T-cell (primary cell): ENCODE results near the gene DSCAML1. TPM values are rescaled to one million over a fixed set of nuclear protein-coding genes. Genes with fewer than 3 reads are reported as not detected.

Experiments
- ATAC-seq, 4 experiments: fragments of 200-7000 bp in 3 of 4; fragments of 150-1000 bp in 1 of 4; cut with Tn5 transposase; replicated peaks in 1 of 4; 1 replicate in 3 of 4; 2 replicates in 1 of 4; pipeline ENCODE4 v1.10.0; 2021; ENCODE audit warnings: moderate library complexity in 3 of 4, mild to moderate bottlenecking in 2 of 4, moderate number of reproducible peaks in 1 of 4
- CTCF ChIA-PET, 2 donors: fragments of 300-600 bp; sonication (Branson Sonifier 250); formaldehyde crosslinking; loops; one replicate each; lab custom pipeline; 2022; ENCODE audit warnings: antibody characterized with exemption in 2 of 2; lab: Charles Lee
- POLR2A ChIA-PET, 2 donors: fragments of 300-600 bp; sonication (Branson Sonifier 250); formaldehyde crosslinking; loops; one replicate each; lab custom pipeline; 2022; ENCODE audit warnings: antibody characterized with exemption in 2 of 2; lab: Charles Lee
- DNase-seq, 35 experiments: peaks; one replicate each; pipeline versions ENCODE4 v3.0.0 to v3.0.0-alpha.2; 2013 to 2023
- H3K27ac ChIP-seq: one replicate; pipeline ENCODE4 v1.5.1; 2013; ENCODE audit warnings: low read length
- H3K27me3 ChIP-seq, 2 experiments: replicated peaks in 1 of 2; 1 replicate in 1 of 2; 2 replicates in 1 of 2; pipeline versions ENCODE4 v1.6.1 to v1.7.0; 2013; ENCODE audit warnings: low read length in 1 of 2, mixed read lengths in 1 of 2; ENCODE audit not compliant: control insufficient read depth in 2 of 2, insufficient read depth in 2 of 2; ENCODE audit errors: extremely low read depth in 1 of 2
- H3K36me3 ChIP-seq, 2 donors: 1 replicate in 1 of 2; 2 replicates in 1 of 2; pipeline versions ENCODE4 v1.6.1 to v1.7.0; 2013; ENCODE audit warnings: low read length in 1 of 2; ENCODE audit not compliant: control insufficient read depth in 2 of 2, insufficient read depth in 1 of 2; ENCODE audit errors: extremely low read depth in 1 of 2
- H3K4me1 ChIP-seq, 2 experiments: 1 replicate in 1 of 2; 2 replicates in 1 of 2; pipeline versions ENCODE4 v1.6.1 to v1.7.0; 2013; ENCODE audit warnings: low read length in 2 of 2, mixed read lengths in 1 of 2; ENCODE audit not compliant: insufficient read depth in 2 of 2, control insufficient read depth in 1 of 2; ENCODE audit errors: extremely low read depth in 1 of 2
- H3K4me3 ChIP-seq, 2 donors: 1 replicate in 1 of 2; 2 replicates in 1 of 2; pipeline versions ENCODE4 v1.5.1 to v1.7.0; 2013; ENCODE audit warnings: mild to moderate bottlenecking in 2 of 2, low read length in 1 of 2, moderate library complexity in 1 of 2; ENCODE audit not compliant: control insufficient read depth in 1 of 2; ENCODE audit errors: extremely low read depth in 1 of 2
- H3K9me3 ChIP-seq: 2 replicates; pipeline ENCODE4 v1.7.0; 2013
- H3K27ac Mint-ChIP-seq, 2 donors: one replicate each; pipeline ENCODE4 v1.8.0; 2020 to 2021; ENCODE audit warnings: mild to moderate bottlenecking in 2 of 2, mixed read lengths in 2 of 2
- H3K27me3 Mint-ChIP-seq, 2 donors: one replicate each; pipeline ENCODE4 v1.8.0; 2021 to 2022; ENCODE audit warnings: mixed read lengths in 2 of 2
- H3K36me3 Mint-ChIP-seq: one replicate; pipeline ENCODE4 v1.8.0; 2021; ENCODE audit warnings: mixed read lengths
- H3K4me1 Mint-ChIP-seq, 3 donors: one replicate each; pipeline ENCODE4 v1.8.0; 2020 to 2022; ENCODE audit warnings: mixed read lengths in 3 of 3, mild to moderate bottlenecking in 1 of 3
- H3K4me3 Mint-ChIP-seq, 3 donors: one replicate each; pipeline ENCODE4 v1.8.0; 2020 to 2022; ENCODE audit warnings: mild to moderate bottlenecking in 3 of 3, mixed read lengths in 3 of 3, moderate library complexity in 3 of 3
- H3K9me3 Mint-ChIP-seq, 3 donors: one replicate each; pipeline ENCODE4 v1.8.0; 2020 to 2022; ENCODE audit warnings: mixed read lengths in 3 of 3
- WGBS: methylation state at CpG from one replicate; pipeline ENCODE4 v1.1.5; 2013; ENCODE audit warnings: missing lambda C conversion rate; ENCODE audit not compliant: insufficient coverage; 5-methylcytosine and 5-hydroxymethylcytosine counted together
- total RNA-seq, 35 experiments: library from RNA in 6 of 35; stranded (reverse) in 6 of 35; fragments of 120-200 nt in 1 of 35; gene quantifications; one replicate each; pipeline versions ENCODE4 v1.2.1 to v1.2.4 and lab custom pipeline; 2013 to 2026

DSCAML1 gene
- total RNA-seq, 5 donors from 2014 or later (not counting 1 experiment from before 2014, with no cell fraction given): 0.15 to 2.4 (median 0.96) TPM

DNA sequence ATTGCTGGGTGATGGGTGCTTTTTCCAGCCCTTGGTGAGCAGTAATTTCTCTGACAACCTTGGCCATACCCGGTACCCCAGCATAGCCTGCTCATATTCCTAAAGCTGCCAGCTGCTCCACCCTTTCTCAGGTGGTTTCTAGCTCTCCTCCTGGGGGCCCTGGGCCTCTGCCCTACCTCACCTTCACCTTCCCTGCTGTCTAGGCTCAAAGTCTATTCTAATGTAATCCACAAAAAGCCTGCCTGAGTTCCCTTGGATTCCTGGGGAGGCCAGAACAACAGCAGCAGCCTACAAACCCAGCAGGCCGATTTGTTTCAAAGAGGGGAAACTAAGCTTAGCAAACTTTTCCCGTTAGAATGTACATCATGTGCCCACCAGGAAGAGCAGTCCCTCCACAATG, 117.6 kb downstream of the DSCAML1 start:
- POLR2A ChIA-PET: no interaction called here
- peaks cover 0 to 5% of the 10 kb centered on the region in 2 experiments for H3K4me1 ChIP-seq
- no peak overlapping the region for H3K4me3 ChIP-seq
- no peak for ATAC-seq
- no peaks in the 10 kb centered on the region for H3K36me3 ChIP-seq
- Mint-ChIP-seq H3K36me3 (no peaks in the 10 kb centered on the region), H3K9me3 (no peaks in the 10 kb centered on the region), H3K27me3 (peaks cover 9 to 15% of the 10 kb centered on the region in 2 donors), H3K27ac (no peak overlapping the region), H3K4me3 (no peak overlapping the region), H3K4me1 (peaks cover 0 to 7% (median 5%) of the 10 kb centered on the region in 3 donors)
- CTCF ChIA-PET: no interaction called here
- no peaks in the 10 kb centered on the region for H3K9me3 ChIP-seq
- 78% methylated on average over 3 of the region's 3 CpGs for WGBS
- peaks cover 0 to 31% of the 10 kb centered on the region in 2 experiments for H3K27me3 ChIP-seq
- no peak for DNase-seq
- H3K27ac ChIP-seq: no peak overlapping the region

DNA sequence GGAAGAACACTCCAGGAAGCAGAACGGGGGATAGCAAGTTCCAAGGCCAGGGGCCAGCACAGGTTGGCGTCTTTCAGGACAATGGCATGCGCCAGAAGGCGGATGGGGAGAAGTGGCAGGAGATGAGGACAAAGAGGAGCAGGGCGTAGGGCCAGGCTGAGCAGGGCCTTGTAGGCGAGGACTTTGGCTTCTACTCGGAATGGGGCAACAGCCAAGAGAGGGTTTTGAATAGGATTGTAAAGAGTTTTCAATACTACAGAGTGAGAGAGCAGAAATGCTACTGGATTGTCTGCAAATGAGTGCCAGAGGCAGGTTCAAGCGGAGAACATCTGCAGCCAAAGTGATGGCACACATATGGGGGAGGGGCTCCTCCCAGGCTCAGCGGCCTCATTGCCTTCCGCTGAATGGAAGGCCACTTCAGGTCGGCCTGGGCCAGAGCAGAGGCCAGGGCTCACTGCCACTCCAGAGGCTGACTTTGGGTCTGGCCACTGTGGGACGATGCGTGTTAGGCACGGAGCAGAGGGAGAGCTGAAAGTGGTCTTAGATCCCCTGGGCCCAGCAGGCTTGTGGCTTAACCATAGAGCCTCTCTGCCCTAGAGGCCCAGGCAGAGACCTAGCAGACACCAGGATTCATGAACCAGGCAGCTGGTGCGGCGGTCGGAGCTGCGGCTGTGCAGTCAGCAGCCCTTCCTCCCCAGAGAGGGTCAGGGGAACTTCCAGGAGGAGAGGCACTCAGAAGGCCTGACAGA, 118.2 kb downstream of the DSCAML1 start:
- no peak overlapping the region for H3K27ac ChIP-seq
- no peaks in the 10 kb centered on the region for H3K36me3 Mint-ChIP-seq
- WGBS: 83% methylated on average over 17 of the region's 18 CpGs
- DNase-seq (no peak), ATAC-seq (no peak)
- H3K4me1 Mint-ChIP-seq: peaks cover 0 to 7% (median 5%) of the 10 kb centered on the region in 3 donors
- peaks cover 0 to 5% of the 10 kb centered on the region in 2 experiments for H3K4me1 ChIP-seq
- ChIA-PET POLR2A (no interaction called here), CTCF (no interaction called here)
- no peak overlapping the region for H3K4me3 Mint-ChIP-seq
- no peaks in the 10 kb centered on the region for H3K36me3 ChIP-seq
- no peak overlapping the region for H3K4me3 ChIP-seq
- peaks cover 12 to 18% of the 10 kb centered on the region in 2 donors for H3K27me3 Mint-ChIP-seq
- H3K9me3 Mint-ChIP-seq: no peaks in the 10 kb centered on the region
- no peak overlapping the region for H3K27ac Mint-ChIP-seq
- H3K27me3 ChIP-seq: peaks cover 0 to 37% of the 10 kb centered on the region in 2 experiments
- no peaks in the 10 kb centered on the region for H3K9me3 ChIP-seq

GRCh38 chr11:117677729-117678310, 119.2 kb downstream of the DSCAML1 start:
- H3K4me1 ChIP-seq: peaks cover 0 to 5% of the 10 kb centered on the region in 2 experiments
- peaks cover 12 to 18% of the 10 kb centered on the region in 2 donors for H3K27me3 Mint-ChIP-seq
- H3K4me1 Mint-ChIP-seq: peaks cover 0 to 7% (median 5%) of the 10 kb centered on the region in 3 donors
- H3K9me3 Mint-ChIP-seq: no peaks in the 10 kb centered on the region
- WGBS: 84% methylated on average over 8 of the region's 12 CpGs
- no peaks in the 10 kb centered on the region for H3K36me3 ChIP-seq
- H3K27ac ChIP-seq: no peak overlapping the region
- ChIA-PET CTCF (no interaction called here), POLR2A (no interaction called here)
- H3K27ac Mint-ChIP-seq: no peak overlapping the region
- H3K4me3 Mint-ChIP-seq: no peak overlapping the region
- H3K36me3 Mint-ChIP-seq: no peaks in the 10 kb centered on the region
- H3K27me3 ChIP-seq: peaks cover 0 to 42% of the 10 kb centered on the region in 2 experiments
- H3K4me3 ChIP-seq: no peak overlapping the region
- DNase-seq: no peak
- no peaks in the 10 kb centered on the region for H3K9me3 ChIP-seq
- ATAC-seq: no peak

GRCh38 chr11:117676501-117676900, 120.5 kb downstream of the DSCAML1 start:
- no peak overlapping the region for H3K27ac Mint-ChIP-seq
- DNase-seq (no peak), ATAC-seq (no peak)
- H3K4me3 Mint-ChIP-seq: no peak overlapping the region
- Histone ChIP-seq H3K9me3 (no peaks in the 10 kb centered on the region), H3K4me3 (no peak overlapping the region), H3K27ac (no peak overlapping the region), H3K27me3 (peaks cover 0 to 37% of the 10 kb centered on the region in 2 experiments), H3K36me3 (no peaks in the 10 kb centered on the region), H3K4me1 (peaks cover 0 to 5% of the 10 kb centered on the region in 2 experiments)
- ChIA-PET CTCF (no interaction called here), POLR2A (no interaction called here)
- H3K9me3 Mint-ChIP-seq: no peaks in the 10 kb centered on the region
- peaks cover 10 to 12% of the 10 kb centered on the region in 2 donors for H3K27me3 Mint-ChIP-seq
- peaks cover 0 to 7% (median 5%) of the 10 kb centered on the region in 3 donors for H3K4me1 Mint-ChIP-seq
- WGBS: 66% methylated on average over 5 of the region's 7 CpGs
- H3K36me3 Mint-ChIP-seq: no peaks in the 10 kb centered on the region

DNA sequence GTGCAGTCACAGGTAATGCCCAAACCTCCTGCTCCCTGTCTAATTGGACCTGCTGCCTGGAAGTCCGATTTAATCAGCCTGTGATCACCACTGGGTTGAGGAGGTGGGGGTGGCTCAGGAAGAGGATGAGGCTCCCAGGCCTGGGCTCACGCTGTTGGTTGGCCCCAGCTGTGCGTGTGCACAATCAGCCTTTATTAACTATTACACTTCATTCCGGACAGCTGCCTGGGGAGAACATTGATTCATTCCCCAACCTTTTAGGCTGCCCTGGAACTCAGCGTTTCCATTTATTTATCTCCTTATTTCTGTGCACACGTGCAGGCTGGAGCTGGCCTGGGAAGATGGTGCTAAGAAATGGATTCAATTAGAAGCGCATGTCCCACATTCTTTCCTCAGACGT, 123.4 kb downstream of the DSCAML1 start:
- H3K27ac Mint-ChIP-seq: no peak overlapping the region
- peaks cover 0 to 32% of the 10 kb centered on the region in 2 experiments for H3K27me3 ChIP-seq
- no peaks in the 10 kb centered on the region for H3K9me3 Mint-ChIP-seq
- no peak overlapping the region for H3K4me3 Mint-ChIP-seq
- WGBS: no CpG with 5 or more reads among the region's 8 CpGs
- H3K4me3 ChIP-seq: no peak overlapping the region
- no peaks in the 10 kb centered on the region for H3K9me3 ChIP-seq
- H3K27ac ChIP-seq: no peak overlapping the region
- H3K4me1 ChIP-seq: peaks cover 0 to 5% of the 10 kb centered on the region in 2 experiments
- peaks cover 10% of the 10 kb centered on the region in 2 donors for H3K27me3 Mint-ChIP-seq
- no peaks in the 10 kb centered on the region for H3K36me3 ChIP-seq
- H3K36me3 Mint-ChIP-seq: no peaks in the 10 kb centered on the region
- no peak for ATAC-seq
- H3K4me1 Mint-ChIP-seq: peaks cover 0 to 7% (median 5%) of the 10 kb centered on the region in 3 donors
- POLR2A ChIA-PET: no interaction called here
- DNase-seq: no peak
- CTCF ChIA-PET: no interaction called here

GRCh38 chr11:117671370-117671769, 125.6 kb downstream of the DSCAML1 start:
- Histone ChIP-seq H3K27ac (no peak overlapping the region), H3K4me3 (no peak overlapping the region), H3K36me3 (no peaks in the 10 kb centered on the region), H3K27me3 (peaks cover 0 to 40% of the 10 kb centered on the region in 2 experiments), H3K4me1 (peaks cover 0 to 2% of the 10 kb centered on the region in 2 experiments), H3K9me3 (no peaks in the 10 kb centered on the region)
- Mint-ChIP-seq H3K27ac (no peak overlapping the region), H3K27me3 (peaks cover 8 to 14% of the 10 kb centered on the region in 2 donors), H3K9me3 (no peaks in the 10 kb centered on the region), H3K4me3 (no peak overlapping the region), H3K36me3 (no peaks in the 10 kb centered on the region), H3K4me1 (peaks cover 0 to 6% (median 5%) of the 10 kb centered on the region in 3 donors)
- ChIA-PET POLR2A (no interaction called here), CTCF (interaction anchor here in 1 of 2 donors (0.6 kb wide), 1 partner anchor 13 kb away, joined by 3 read pairs; no protein-coding TSS in a partner anchor)
- 88% methylated on average over 1 of the region's 4 CpGs for WGBS
- no peak for DNase-seq
- ATAC-seq: no peak
